ENCODE measurements around the gene TCF4.

Gene TCF4

GRCh38 chr18:55239740-55240139 is 348.3 kb downstream of the TCF4 start:
- Mint-ChIP-seq H3K9me3 (ENCODE audit: low read depth) (no peaks in the 10 kb centered on the region), H3K36me3 (no peaks in the 10 kb centered on the region), H3K4me3 (no peak overlapping the region), H3K27me3 (no peaks in the 10 kb centered on the region), H3K27ac (no peak overlapping the region), H3K4me1 (ENCODE audit: low read depth) (no peaks in the 10 kb centered on the region)

- Mint-ChIP-seq H3K4me1 (ENCODE audit: low read depth) (no peaks in the 10 kb centered on the region), H3K4me3 (no peak overlapping the region), H3K36me3 (no peaks in the 10 kb centered on the region), H3K27ac (no peak overlapping the region), H3K9me3 (ENCODE audit: low read depth) (no peaks in the 10 kb centered on the region), H3K27me3 (no peaks in the 10 kb centered on the region)
Measured at GRCh38 chr18:55237660-55238059, 350.3 kb downstream of the TCF4 start.

- Mint-ChIP-seq H3K36me3 (no peaks in the 10 kb centered on the region), H3K9me3 (ENCODE audit: low read depth) (no peaks in the 10 kb centered on the region), H3K27ac (no peak overlapping the region), H3K4me3 (no peak overlapping the region), H3K4me1 (ENCODE audit: low read depth) (no peaks in the 10 kb centered on the region), H3K27me3 (no peaks in the 10 kb centered on the region)
Measured at GRCh38 chr18:55236150-55236931, 351.7 kb downstream of the TCF4 start.

- no peak overlapping the region for H3K4me3 Mint-ChIP-seq
- H3K27me3 Mint-ChIP-seq = no peaks in the 10 kb centered on the region
- no peaks in the 10 kb centered on the region for H3K36me3 Mint-ChIP-seq
- no peaks in the 10 kb centered on the region for H3K9me3 Mint-ChIP-seq (ENCODE audit: low read depth)
- no peaks in the 10 kb centered on the region for H3K4me1 Mint-ChIP-seq (ENCODE audit: low read depth)
- H3K27ac Mint-ChIP-seq = no peak overlapping the region
Measured at GRCh38 chr18:55235094-55235461, 352.9 kb downstream of the TCF4 start.

- Mint-ChIP-seq H3K9me3 (ENCODE audit: low read depth) (no peaks in the 10 kb centered on the region), H3K27me3 (no peaks in the 10 kb centered on the region), H3K4me3 (no peak overlapping the region), H3K36me3 (no peaks in the 10 kb centered on the region), H3K27ac (no peak overlapping the region), H3K4me1 (ENCODE audit: low read depth) (no peaks in the 10 kb centered on the region)
Measured at GRCh38 chr18:55234366-55235093, 353.5 kb downstream of the TCF4 start.

- Mint-ChIP-seq H3K27ac (no peak overlapping the region), H3K27me3 (no peaks in the 10 kb centered on the region), H3K36me3 (no peaks in the 10 kb centered on the region), H3K9me3 (ENCODE audit: low read depth) (no peaks in the 10 kb centered on the region), H3K4me3 (no peak overlapping the region), H3K4me1 (ENCODE audit: low read depth) (no peaks in the 10 kb centered on the region)
Measured at GRCh38 chr18:55233857-55234256, 354.1 kb downstream of the TCF4 start.

GRCh38 chr18:55232506-55232905 is 355.5 kb downstream of the TCF4 start:
- Mint-ChIP-seq H3K4me3 (no peak overlapping the region), H3K9me3 (ENCODE audit: low read depth) (no peaks in the 10 kb centered on the region), H3K27me3 (no peaks in the 10 kb centered on the region), H3K4me1 (ENCODE audit: low read depth) (no peaks in the 10 kb centered on the region), H3K36me3 (no peaks in the 10 kb centered on the region), H3K27ac (no peak overlapping the region)

- Mint-ChIP-seq H3K9me3 (ENCODE audit: low read depth) (no peaks in the 10 kb centered on the region), H3K4me3 (no peak overlapping the region), H3K36me3 (no peaks in the 10 kb centered on the region), H3K27ac (no peak overlapping the region), H3K4me1 (ENCODE audit: low read depth) (no peaks in the 10 kb centered on the region), H3K27me3 (no peaks in the 10 kb centered on the region)
Measured at GRCh38 chr18:55229682-55230081, 358.3 kb downstream of the TCF4 start.

- H3K27me3 Mint-ChIP-seq = no peaks in the 10 kb centered on the region
- H3K27ac Mint-ChIP-seq = no peak overlapping the region
- no peaks in the 10 kb centered on the region for H3K4me1 Mint-ChIP-seq (ENCODE audit: low read depth)
- H3K36me3 Mint-ChIP-seq = no peaks in the 10 kb centered on the region
- no peaks in the 10 kb centered on the region for H3K9me3 Mint-ChIP-seq (ENCODE audit: low read depth)
- no peak overlapping the region for H3K4me3 Mint-ChIP-seq
Measured at GRCh38 chr18:55228707-55229106, 359.3 kb downstream of the TCF4 start.

- H3K9me3 Mint-ChIP-seq (ENCODE audit: low read depth) = no peaks in the 10 kb centered on the region
- no peak overlapping the region for H3K4me3 Mint-ChIP-seq
- no peak overlapping the region for H3K27ac Mint-ChIP-seq
- no peaks in the 10 kb centered on the region for H3K36me3 Mint-ChIP-seq
- H3K27me3 Mint-ChIP-seq = no peaks in the 10 kb centered on the region
- no peaks in the 10 kb centered on the region for H3K4me1 Mint-ChIP-seq (ENCODE audit: low read depth)
Measured at GRCh38 chr18:55228191-55228590, 359.8 kb downstream of the TCF4 start.

- Mint-ChIP-seq H3K27me3 (no peaks in the 10 kb centered on the region), H3K4me1 (ENCODE audit: low read depth) (no peaks in the 10 kb centered on the region), H3K36me3 (no peaks in the 10 kb centered on the region), H3K9me3 (ENCODE audit: low read depth) (no peaks in the 10 kb centered on the region), H3K4me3 (no peak overlapping the region), H3K27ac (no peak overlapping the region)
Measured at GRCh38 chr18:55227771-55228170, 360.2 kb downstream of the TCF4 start.

- no peaks in the 10 kb centered on the region for H3K36me3 Mint-ChIP-seq
- H3K4me1 Mint-ChIP-seq (ENCODE audit: low read depth) = no peaks in the 10 kb centered on the region
- no peaks in the 10 kb centered on the region for H3K9me3 Mint-ChIP-seq (ENCODE audit: low read depth)
- no peaks in the 10 kb centered on the region for H3K27me3 Mint-ChIP-seq
- no peak overlapping the region for H3K4me3 Mint-ChIP-seq
- no peak overlapping the region for H3K27ac Mint-ChIP-seq
Measured at GRCh38 chr18:55226044-55226443, 361.9 kb downstream of the TCF4 start.

- Mint-ChIP-seq H3K9me3 (ENCODE audit: low read depth) (no peaks in the 10 kb centered on the region), H3K36me3 (no peaks in the 10 kb centered on the region), H3K27ac (no peak overlapping the region), H3K27me3 (peaks cover 2% of the 10 kb centered on the region), H3K4me3 (no peak overlapping the region), H3K4me1 (ENCODE audit: low read depth) (no peaks in the 10 kb centered on the region)
Measured at GRCh38 chr18:55224086-55224625, 363.8 kb downstream of the TCF4 start.

GRCh38 chr18:55221622-55222021 is 366.4 kb downstream of the TCF4 start:
- no peaks in the 10 kb centered on the region for H3K4me1 Mint-ChIP-seq (ENCODE audit: low read depth)
- H3K4me3 Mint-ChIP-seq = no peak overlapping the region
- H3K27me3 Mint-ChIP-seq = peaks cover 3% of the 10 kb centered on the region
- no peak overlapping the region for H3K27ac Mint-ChIP-seq
- H3K9me3 Mint-ChIP-seq (ENCODE audit: low read depth) = no peaks in the 10 kb centered on the region
- no peaks in the 10 kb centered on the region for H3K36me3 Mint-ChIP-seq

GRCh38 chr18:55220523-55220922 is 367.5 kb downstream of the TCF4 start:
- peaks cover 3% of the 10 kb centered on the region for H3K27me3 Mint-ChIP-seq
- H3K27ac Mint-ChIP-seq = no peak overlapping the region
- H3K9me3 Mint-ChIP-seq (ENCODE audit: low read depth) = no peaks in the 10 kb centered on the region
- H3K36me3 Mint-ChIP-seq = no peaks in the 10 kb centered on the region
- no peak overlapping the region for H3K4me3 Mint-ChIP-seq
- H3K4me1 Mint-ChIP-seq (ENCODE audit: low read depth) = no peaks in the 10 kb centered on the region
